ENCODE measurements around the gene VWA2.
"Not testable (repeated sequence)": the region's sequence is repeated elsewhere in the genome, so short reads cannot be mapped to it uniquely, and the experiment has no call there.

Gene VWA2

GRCh38 chr10:114329634-114330365 is 90.7 kb downstream of the VWA2 start:
- H3K4me3 ChIP-seq (ENCODE audit: low read depth, low read length), result no peak overlapping the region
- H3K27me3 ChIP-seq, result no peaks in the 10 kb centered on the region
- H3K9me3 ChIP-seq, result no peaks in the 10 kb centered on the region
- H3K4me1 ChIP-seq, result no peaks in the 10 kb centered on the region
- DNase-seq, result no peak
- no peak for TF ChIP-seq CTCF (IDR thresholded peaks at IDR 0.05; ENCODE audit: low read depth, low read length)
- H3K36me3 ChIP-seq, result no peaks in the 10 kb centered on the region

GRCh38 chr10:114332301-114333192 is 93.5 kb downstream of the VWA2 start:
- H3K4me3 ChIP-seq (ENCODE audit: low read depth, low read length), result no peak overlapping the region
- H3K27me3 ChIP-seq, result no peaks in the 10 kb centered on the region
- no peaks in the 10 kb centered on the region for H3K9me3 ChIP-seq
- no peaks in the 10 kb centered on the region for H3K36me3 ChIP-seq
- no peaks in the 10 kb centered on the region for H3K4me1 ChIP-seq
- TF ChIP-seq CTCF (IDR thresholded peaks at IDR 0.05; ENCODE audit: low read depth, low read length), result no peak
- DNase-seq, result no peak

GRCh38 chr10:114333441-114333840 is 94.4 kb downstream of the VWA2 start:
- not testable (repeated sequence) for H3K36me3 ChIP-seq; DNase-seq; H3K9me3 ChIP-seq; H3K4me3 ChIP-seq (ENCODE audit: low read depth, low read length); H3K4me1 ChIP-seq; H3K27me3 ChIP-seq

GRCh38 chr10:114334301-114334700 is 95.2 kb downstream of the VWA2 start:
- H3K27me3 ChIP-seq, result no peaks in the 10 kb centered on the region
- no peak for DNase-seq
- H3K4me3 ChIP-seq (ENCODE audit: low read depth, low read length), result no peak overlapping the region
- no peaks in the 10 kb centered on the region for H3K4me1 ChIP-seq
- no peak for TF ChIP-seq CTCF (IDR thresholded peaks at IDR 0.05; ENCODE audit: low read depth, low read length)
- no peaks in the 10 kb centered on the region for H3K9me3 ChIP-seq
- no peaks in the 10 kb centered on the region for H3K36me3 ChIP-seq

GRCh38 chr10:114335614-114336013 is 96.6 kb downstream of the VWA2 start:
- no peaks in the 10 kb centered on the region for H3K36me3 ChIP-seq
- H3K27me3 ChIP-seq, result no peaks in the 10 kb centered on the region
- TF ChIP-seq CTCF (IDR thresholded peaks at IDR 0.05; ENCODE audit: low read depth, low read length), result no peak
- DNase-seq, result no peak
- no peaks in the 10 kb centered on the region for H3K9me3 ChIP-seq
- H3K4me1 ChIP-seq, result no peaks in the 10 kb centered on the region
- H3K4me3 ChIP-seq (ENCODE audit: low read depth, low read length), result no peak overlapping the region

- no peak for TF ChIP-seq CTCF (IDR thresholded peaks at IDR 0.05; ENCODE audit: low read depth, low read length)
- Histone ChIP-seq H3K9me3 (no peaks in the 10 kb centered on the region), H3K36me3 (no peaks in the 10 kb centered on the region), H3K4me1 (no peaks in the 10 kb centered on the region), H3K4me3 (ENCODE audit: low read depth, low read length) (no peak overlapping the region), H3K27me3 (no peaks in the 10 kb centered on the region)
- no peak for DNase-seq
Measured at GRCh38 chr10:114336823-114337509, 97.9 kb downstream of the VWA2 start.

All from BE2C (cell line).